ENCODE measurements around the gene SUSD2.

SUSD2 gene

GRCh38 chr22:24146194-24146616, 35.1 kb upstream of the SUSD2 start:
- TF ChIP-seq CTCF (IDR thresholded peaks at IDR 0.05; ENCODE audit: insufficient read depth, missing control alignments), result no peak
- DNase-seq (ENCODE audit: insufficient read length, low spot score), result no peak
- FAIRE-seq, result no peak

GRCh38 chr22:24146791-24147353, 34.4 kb upstream of the SUSD2 start:
- DNase-seq (ENCODE audit: insufficient read length, low spot score) (no peak), FAIRE-seq (no peak)
- TF ChIP-seq CTCF (IDR thresholded peaks at IDR 0.05; ENCODE audit: insufficient read depth, missing control alignments), result no peak

DNA sequence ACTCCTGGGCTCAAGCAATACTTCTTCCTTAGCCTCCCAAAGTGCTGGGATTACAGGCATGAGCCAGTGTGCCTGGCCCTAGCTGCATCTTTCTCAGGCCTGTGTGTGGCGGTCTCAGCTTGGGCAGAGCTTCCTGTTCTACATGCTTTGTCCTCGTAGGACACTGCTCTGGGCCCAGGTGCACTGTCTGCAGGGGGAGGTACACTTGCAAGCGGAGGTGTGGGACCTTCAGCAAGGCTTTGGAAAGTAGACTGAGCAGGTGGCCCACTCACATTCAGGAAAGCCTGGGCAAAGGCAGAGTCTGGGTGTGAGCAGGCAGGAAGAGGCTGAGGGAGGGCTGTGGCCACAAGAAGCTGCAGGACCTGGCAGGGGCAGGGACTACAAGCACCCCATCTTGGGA, 33.6 kb upstream of the SUSD2 start:
- DNase-seq (ENCODE audit: insufficient read length, low spot score), result no peak
- no peak for TF ChIP-seq CTCF (IDR thresholded peaks at IDR 0.05; ENCODE audit: insufficient read depth, missing control alignments)
- no peak for FAIRE-seq

DNA sequence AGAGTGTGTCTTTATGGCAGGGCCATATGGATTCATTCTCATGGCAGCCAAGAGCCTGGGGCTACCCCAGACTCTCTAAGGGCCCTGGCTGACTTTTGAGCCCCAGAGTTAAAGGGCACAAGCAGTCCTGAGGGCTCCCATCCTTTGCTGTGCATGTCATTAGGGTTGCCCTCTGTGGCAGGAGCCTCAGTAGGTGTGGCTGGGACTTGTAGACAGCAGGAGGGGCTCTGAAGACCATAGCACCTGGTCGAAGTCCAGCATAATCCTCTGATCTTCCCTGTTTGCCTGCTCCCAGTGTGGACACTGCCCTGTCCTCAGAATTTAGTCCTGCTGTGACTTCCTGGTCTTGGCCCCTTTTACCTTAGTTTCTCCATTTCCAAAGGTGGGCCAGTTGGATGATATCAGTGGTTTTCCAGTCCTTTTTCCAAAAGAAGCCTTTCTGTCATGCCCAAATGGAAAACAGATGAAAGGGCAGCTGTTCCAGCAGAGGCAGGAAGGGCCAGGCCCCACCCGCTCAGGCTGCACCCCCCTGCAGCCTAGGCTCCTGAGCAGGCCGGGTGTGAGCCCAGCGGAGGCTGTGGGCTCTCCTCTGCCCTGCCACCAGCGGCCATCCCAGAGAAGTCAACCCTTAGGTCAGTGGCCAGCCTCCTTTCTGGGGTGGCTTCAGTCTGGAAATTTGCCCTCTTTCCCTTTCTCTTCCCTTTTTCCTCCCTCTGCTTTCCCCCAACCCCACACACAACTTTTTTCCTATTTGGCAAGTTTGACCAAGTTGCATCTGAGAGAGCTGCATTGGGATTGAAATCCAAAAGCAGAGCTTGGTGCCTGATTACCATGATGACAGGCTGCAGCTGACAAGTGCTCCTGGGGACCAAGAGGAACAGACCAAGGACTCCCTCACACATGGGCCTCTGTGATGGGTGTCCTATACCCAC, 32.8 kb upstream of the SUSD2 start:
- DNase-seq (ENCODE audit: insufficient read length, low spot score) (no peak), FAIRE-seq (no peak)
- TF ChIP-seq CTCF (IDR thresholded peaks at IDR 0.05; ENCODE audit: insufficient read depth, missing control alignments), result no peak

DNA sequence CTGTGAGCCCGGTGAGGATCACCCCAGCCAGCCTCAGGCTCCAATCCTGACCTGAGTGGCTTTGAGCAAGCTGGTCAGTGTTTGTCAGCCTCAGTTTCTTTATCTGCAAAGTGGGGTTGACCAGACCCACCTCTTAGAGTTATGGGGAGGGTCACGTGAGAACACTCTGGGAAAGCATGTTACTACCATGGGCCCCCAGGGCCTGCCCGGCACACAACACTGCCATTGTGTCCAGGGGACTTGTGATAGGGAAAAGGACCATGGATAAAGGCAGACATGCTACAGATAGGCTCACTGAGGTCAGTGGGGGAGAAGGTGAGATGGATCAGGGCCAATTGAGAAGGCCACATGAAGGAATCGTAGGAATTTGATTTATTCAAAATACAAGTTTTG, 32.1 kb upstream of the SUSD2 start:
- no peak for TF ChIP-seq CTCF (IDR thresholded peaks at IDR 0.05; ENCODE audit: insufficient read depth, missing control alignments)
- DNase-seq (ENCODE audit: insufficient read length, low spot score), result no peak
- no peak for FAIRE-seq

- DNase-seq (ENCODE audit: insufficient read length, low spot score) (no peak), FAIRE-seq (no peak)
- no peak for TF ChIP-seq CTCF (IDR thresholded peaks at IDR 0.05; ENCODE audit: insufficient read depth, missing control alignments)
Observed at GRCh38 chr22:24153353-24153752, 27.9 kb upstream of the SUSD2 start.

DNA sequence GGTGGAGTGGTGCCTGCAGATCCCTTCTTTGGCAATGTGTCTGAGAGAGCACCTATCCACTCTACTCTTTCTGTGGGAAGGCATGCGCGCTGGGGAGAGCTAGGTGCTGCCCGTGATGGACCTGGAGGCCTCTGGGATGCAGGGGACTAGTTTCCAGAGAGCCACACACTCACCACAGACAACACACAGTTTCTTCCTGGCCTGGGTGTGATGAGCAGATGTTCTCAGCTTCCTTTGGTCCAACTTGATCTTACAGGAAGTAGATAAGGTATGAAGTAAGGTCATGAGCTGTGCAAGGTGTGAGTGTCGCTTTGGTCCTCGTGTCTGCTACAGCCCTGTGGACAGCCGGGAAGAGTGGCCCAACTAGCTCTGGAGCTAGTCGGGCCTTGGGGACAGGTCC, 27.3 kb upstream of the SUSD2 start:
- no peak for FAIRE-seq
- no peak for TF ChIP-seq CTCF (IDR thresholded peaks at IDR 0.05; ENCODE audit: insufficient read depth, missing control alignments)
- no peak for DNase-seq (ENCODE audit: insufficient read length, low spot score)
